GM13976 (cell line): ENCODE data around the gene HS3ST3B1.
A peak's percentile ranks its signal among the peaks of the same experiment; 100 is the strongest.

Source experiments
- DNase-seq: peaks from one replicate; pipeline ENCODE4 v3.0.0; 2012; ENCODE audit warnings: low spot score
- in situ Hi-C: fragments of 300-500 bp; cut with MboI; formaldehyde crosslinking; loops from one replicate; pipeline ENCODE4 v1.12.0; 2022; ENCODE audit warnings: low sequenced_read_pairs, mixed read lengths, inconsistent platforms; ENCODE audit not compliant: unreplicated experiment
- TF ChIP-seq, protein P1 (sequence below): IDR thresholded peaks from 2 replicates; pipeline ENCODE4 v1.5.1; 2012; ENCODE audit warnings: borderline replicate concordance, mild to moderate bottlenecking; ENCODE audit not compliant: insufficient read depth; ENCODE audit errors: extremely low read depth, missing control alignments, control extremely low read depth

HS3ST3B1 gene

DNA sequence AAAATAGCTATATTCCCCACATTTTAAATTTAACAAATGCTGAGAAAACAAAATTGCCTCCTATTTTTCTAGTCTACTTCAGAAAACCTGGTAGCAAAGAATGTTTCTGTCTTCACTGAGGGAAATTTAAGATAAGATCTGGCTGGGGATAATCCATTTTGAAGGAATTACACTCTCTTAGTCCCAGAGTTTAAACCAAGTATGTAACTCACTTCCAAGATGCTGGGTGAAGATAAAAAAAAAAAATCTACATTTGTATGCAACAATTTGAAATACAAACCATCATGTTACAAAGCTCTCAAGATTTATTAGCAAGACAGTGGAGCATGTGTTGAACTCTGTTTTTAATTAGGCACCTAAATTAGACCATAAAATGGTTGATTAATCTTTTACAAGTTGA lies 5.7 kb downstream of the HS3ST3B1 start:
- in situ Hi-C loops = no loop called here
- DNase-seq = no peak
- TF ChIP-seq, protein P1, sequence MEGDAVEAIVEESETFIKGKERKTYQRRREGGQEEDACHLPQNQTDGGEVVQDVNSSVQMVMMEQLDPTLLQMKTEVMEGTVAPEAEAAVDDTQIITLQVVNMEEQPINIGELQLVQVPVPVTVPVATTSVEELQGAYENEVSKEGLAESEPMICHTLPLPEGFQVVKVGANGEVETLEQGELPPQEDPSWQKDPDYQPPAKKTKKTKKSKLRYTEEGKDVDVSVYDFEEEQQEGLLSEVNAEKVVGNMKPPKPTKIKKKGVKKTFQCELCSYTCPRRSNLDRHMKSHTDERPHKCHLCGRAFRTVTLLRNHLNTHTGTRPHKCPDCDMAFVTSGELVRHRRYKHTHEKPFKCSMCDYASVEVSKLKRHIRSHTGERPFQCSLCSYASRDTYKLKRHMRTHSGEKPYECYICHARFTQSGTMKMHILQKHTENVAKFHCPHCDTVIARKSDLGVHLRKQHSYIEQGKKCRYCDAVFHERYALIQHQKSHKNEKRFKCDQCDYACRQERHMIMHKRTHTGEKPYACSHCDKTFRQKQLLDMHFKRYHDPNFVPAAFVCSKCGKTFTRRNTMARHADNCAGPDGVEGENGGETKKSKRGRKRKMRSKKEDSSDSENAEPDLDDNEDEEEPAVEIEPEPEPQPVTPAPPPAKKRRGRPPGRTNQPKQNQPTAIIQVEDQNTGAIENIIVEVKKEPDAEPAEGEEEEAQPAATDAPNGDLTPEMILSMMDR = no peak

DNA sequence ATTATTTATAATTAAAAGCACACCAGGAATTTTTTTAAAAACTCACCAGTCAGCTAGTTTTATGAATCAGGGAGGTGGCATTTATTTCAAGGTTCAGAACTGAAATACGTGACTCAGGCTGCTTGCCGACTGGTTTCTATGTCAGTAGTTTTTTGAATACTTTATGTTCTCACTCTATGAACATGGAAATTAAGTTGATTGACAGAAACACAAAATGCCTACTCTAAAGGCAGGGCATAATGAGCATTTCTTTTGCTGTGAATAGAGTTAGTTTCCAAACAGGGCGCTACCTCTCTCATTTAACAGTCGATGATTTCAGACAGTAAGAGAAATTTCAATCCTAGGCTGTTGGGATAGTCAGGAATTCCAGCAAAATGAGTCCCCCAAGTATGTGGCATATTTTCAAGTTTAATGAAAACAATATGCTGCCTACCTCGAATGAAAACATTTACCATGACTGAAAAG lies 6.7 kb downstream of the HS3ST3B1 start:
- in situ Hi-C loops = no loop called here
- no peak for DNase-seq
- TF ChIP-seq, protein P1 = no peak

DNA sequence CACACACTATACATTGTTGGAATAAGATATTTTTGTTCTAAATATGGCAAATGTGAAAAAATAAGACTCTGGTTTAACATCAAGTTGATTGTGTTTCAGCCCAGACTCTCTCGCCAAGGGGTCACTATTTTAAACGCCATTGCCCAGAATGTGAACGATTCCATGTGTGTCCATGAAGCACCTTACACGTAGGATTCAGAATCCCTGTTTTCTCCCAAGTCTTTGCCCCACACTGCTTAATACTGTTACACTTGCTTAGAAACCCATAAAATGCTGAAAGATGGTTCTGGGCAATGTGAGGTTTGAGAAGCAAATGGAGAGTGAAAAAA lies 7.7 kb downstream of the HS3ST3B1 start:
- DNase-seq = no peak
- in situ Hi-C loops = no loop called here
- TF ChIP-seq, protein P1 = no peak

DNA sequence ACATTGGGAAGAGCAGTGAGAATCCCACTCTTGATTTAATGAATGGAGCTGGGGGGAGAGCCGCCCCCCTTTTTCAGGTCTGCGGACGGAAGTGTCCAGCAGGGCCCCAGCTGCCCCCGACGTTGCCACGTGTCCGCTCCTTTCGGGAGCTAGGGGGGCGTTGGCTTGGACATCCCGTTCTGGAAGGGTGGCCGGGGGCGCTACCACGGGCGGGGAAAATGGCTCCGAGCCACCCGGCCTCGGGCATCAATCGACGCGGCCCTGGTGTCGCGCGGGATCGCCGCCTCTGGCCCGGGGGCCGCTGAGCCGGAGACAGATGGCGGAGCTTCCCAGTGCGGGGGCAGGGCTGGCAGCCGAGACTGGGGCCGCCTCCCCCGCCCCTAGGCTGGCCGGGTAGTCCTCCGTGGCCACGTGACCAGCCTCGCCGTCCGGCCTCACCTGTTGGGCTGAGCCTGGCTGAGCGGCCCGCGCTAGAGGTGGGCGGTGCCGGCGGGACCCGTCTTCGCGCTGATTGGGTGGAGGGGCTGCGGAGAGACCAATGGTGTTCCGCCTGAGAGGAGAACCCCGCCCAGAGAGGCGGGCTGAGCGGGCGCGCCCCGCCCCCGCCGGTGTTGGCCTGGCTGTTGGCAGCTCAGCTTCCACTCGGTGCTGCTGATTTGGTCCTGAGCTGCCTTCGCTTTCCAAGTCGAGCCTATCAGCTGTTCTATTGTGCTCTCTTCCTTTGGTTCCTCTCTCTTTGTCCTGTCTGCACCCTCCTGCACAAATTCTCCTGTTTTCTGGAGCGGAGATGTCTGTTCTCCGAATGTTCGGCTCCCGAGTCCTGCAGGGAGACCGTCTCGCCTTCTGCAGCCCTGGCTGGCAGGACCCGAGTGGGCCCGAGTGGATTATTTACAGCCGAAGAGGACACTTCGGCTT lies 8.3 kb downstream of the HS3ST3B1 start:
- in situ Hi-C loops = no loop called here
- TF ChIP-seq, protein P1 = no peak
- peak; percentile 86 for DNase-seq

DNA sequence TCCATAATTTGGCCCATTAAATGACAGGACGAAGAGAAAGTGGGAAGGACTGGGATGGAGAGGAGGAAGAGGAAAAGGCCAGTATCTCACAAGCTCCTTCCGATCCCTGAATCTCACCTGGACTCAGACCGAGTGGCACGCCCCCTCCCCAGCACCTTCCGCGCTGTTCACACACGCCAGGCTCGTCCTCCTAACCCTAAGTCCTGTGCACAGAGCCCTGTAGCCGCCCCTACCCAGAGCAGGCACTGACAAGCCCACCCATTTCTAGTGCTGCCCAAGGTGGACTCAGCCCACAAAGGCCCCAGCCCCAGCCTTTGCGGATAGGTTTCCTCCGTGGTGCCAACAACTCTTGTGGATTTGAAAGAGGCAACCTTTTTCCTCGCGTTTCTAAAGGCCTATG lies 9.2 kb downstream of the HS3ST3B1 start:
- DNase-seq = no peak
- TF ChIP-seq, protein P1 = no peak
- in situ Hi-C loops = no loop called here

DNA sequence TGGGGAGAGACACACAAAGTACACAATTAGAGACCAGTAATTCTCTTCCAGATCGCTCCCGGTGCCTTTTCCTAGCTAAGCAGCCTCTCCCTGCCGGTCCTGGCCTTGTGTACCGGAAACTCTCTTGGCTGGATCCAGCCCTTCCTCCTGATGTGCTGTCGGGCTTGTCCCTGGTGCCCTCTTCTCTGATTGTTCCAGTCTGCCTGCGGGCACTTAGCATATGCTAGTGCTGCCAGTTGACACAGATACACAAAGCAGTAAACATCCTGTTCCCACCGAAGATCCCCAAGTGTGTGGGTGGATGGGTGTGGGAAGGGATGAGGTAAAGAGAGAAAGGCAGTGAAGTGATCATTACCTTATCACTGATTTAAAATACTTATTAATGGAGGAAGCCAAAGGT lies 9.7 kb downstream of the HS3ST3B1 start:
- TF ChIP-seq, protein P1 = no peak
- no peak for DNase-seq
- in situ Hi-C loops = no loop called here
